Measurements from ENCODE around the gene CBX4. TPM values are rescaled to one million over a fixed set of nuclear protein-coding genes. Genes with fewer than 3 reads are reported as not detected.

Gene CBX4
- total and polyA plus RNA-seq, 5 donors, result 19.8 to 32.6 (median 29.5) TPM

DNA sequence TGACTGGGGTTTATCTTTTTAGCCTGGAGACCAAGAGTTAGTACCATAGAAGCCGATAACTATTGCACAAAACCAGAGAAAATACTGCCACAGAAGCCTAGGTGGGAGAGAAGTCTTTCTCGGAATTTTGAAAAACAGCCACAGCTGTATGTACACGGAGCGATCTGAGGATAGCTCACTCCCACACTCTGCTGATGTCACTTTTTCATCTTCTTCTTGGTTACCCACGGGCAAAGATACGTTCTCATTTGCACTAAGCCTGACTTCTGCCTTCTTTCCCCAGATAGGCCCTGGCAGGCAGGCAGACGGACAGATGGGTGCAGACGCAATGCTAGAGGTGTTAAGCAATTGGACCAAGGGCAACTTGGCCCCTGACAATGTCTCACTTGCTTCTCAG lies 9.1 kb upstream of the CBX4 start:
- Histone ChIP-seq H3K4me3 (ENCODE audit: low read length) (no peak overlapping the region), H3K9me3 (ENCODE audit: control insufficient read depth, low read length) (no peaks in the 10 kb centered on the region), H3K27me3 (ENCODE audit: control insufficient read depth, insufficient read depth) (no peaks in the 10 kb centered on the region), H3K27ac (ENCODE audit: low read length) (no peak overlapping the region), H3K4me1 (ENCODE audit: control insufficient read depth, insufficient read depth, low read length) (no peaks in the 10 kb centered on the region)
- intact Hi-C loops (cut with DNase I), result no loop called here
- no peak for DNase-seq
- ATAC-seq, result no peak
- WGBS, result 82% methylated on average over 8 of the region's 8 CpGs

DNA sequence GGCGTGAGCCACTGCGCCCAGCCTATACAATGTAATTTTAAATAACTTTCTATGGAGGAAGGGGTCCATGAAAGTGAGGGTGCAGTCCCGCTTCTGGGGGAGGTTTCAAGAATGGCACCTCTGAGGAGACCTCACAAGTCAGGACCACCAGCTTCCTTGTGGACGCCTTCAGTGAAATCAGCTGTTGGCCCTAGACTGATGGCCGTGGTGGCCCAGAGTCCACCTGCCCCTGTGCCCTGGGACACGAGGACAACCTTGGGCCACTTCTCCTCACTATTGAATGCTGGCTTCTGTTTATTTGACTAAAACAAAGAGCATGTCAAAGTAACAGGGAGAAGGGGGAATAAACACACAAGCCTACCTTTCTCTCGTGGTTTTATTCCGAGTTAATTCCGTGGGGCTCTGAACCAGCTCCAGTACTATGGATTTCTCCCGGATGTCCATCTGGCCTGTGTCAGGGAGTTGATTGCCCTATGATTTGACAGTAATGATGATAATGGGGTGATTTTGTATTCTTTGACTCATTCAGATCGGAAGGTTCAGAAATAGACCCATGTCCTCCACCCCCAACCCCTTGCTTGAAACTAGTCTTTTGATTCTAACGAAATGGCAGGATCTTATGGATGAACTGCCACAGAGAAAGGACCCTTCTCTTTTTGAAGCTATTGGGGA lies 8.6 kb upstream of the CBX4 start:
- no peak for DNase-seq
- no peak for ATAC-seq
- H3K4me3 ChIP-seq (ENCODE audit: low read length), result no peak overlapping the region
- no peaks in the 10 kb centered on the region for H3K27me3 ChIP-seq (ENCODE audit: control insufficient read depth, insufficient read depth)
- no peak overlapping the region for H3K27ac ChIP-seq (ENCODE audit: low read length)
- no peaks in the 10 kb centered on the region for H3K9me3 ChIP-seq (ENCODE audit: control insufficient read depth, low read length)
- no peaks in the 10 kb centered on the region for H3K4me1 ChIP-seq (ENCODE audit: control insufficient read depth, insufficient read depth, low read length)
- WGBS, result 82% methylated on average over 12 of the region's 12 CpGs
- intact Hi-C loops (cut with DNase I), result no loop called here

GRCh38 chr17:79845601-79845949 lies 6.3 kb upstream of the CBX4 start:
- Histone ChIP-seq H3K4me1 (ENCODE audit: control insufficient read depth, insufficient read depth, low read length) (no peaks in the 10 kb centered on the region), H3K27me3 (ENCODE audit: control insufficient read depth, insufficient read depth) (no peaks in the 10 kb centered on the region), H3K27ac (ENCODE audit: low read length) (no peak overlapping the region), H3K9me3 (ENCODE audit: control insufficient read depth, low read length) (no peaks in the 10 kb centered on the region), H3K4me3 (ENCODE audit: low read length) (no peak overlapping the region)
- 12% methylated on average over 7 of the region's 7 CpGs for WGBS
- DNase-seq (peak in 2 of 3 donors; percentile 43 to 69), ATAC-seq (peak; percentile 32 to 56)
- intact Hi-C loops (cut with DNase I), result no loop called here

- H3K4me1 ChIP-seq (ENCODE audit: control insufficient read depth, insufficient read depth, low read length), result peaks cover 2% of the 10 kb centered on the region
- H3K27me3 ChIP-seq (ENCODE audit: control insufficient read depth, insufficient read depth), result no peaks in the 10 kb centered on the region
- H3K4me3 ChIP-seq (ENCODE audit: low read length), result peak overlapping the region; percentile 69
- ATAC-seq (peak; percentile 61 to 65), DNase-seq (peak; percentile 60 to 87 (median 85))
- H3K27ac ChIP-seq (ENCODE audit: low read length), result peak overlapping the region; percentile 7
- no peaks in the 10 kb centered on the region for H3K9me3 ChIP-seq (ENCODE audit: control insufficient read depth, low read length)
- intact Hi-C loops (cut with DNase I), result loop anchor here in 2 of 4 donors (5.0 kb wide), 2 partner anchors 38 to 147 kb away; no protein-coding TSS in a partner anchor
- 3% methylated on average over 38 of the region's 38 CpGs for WGBS
These were observed 5.8 kb upstream of the CBX4 start for GRCh38 chr17:79844869-79845600.

DNA sequence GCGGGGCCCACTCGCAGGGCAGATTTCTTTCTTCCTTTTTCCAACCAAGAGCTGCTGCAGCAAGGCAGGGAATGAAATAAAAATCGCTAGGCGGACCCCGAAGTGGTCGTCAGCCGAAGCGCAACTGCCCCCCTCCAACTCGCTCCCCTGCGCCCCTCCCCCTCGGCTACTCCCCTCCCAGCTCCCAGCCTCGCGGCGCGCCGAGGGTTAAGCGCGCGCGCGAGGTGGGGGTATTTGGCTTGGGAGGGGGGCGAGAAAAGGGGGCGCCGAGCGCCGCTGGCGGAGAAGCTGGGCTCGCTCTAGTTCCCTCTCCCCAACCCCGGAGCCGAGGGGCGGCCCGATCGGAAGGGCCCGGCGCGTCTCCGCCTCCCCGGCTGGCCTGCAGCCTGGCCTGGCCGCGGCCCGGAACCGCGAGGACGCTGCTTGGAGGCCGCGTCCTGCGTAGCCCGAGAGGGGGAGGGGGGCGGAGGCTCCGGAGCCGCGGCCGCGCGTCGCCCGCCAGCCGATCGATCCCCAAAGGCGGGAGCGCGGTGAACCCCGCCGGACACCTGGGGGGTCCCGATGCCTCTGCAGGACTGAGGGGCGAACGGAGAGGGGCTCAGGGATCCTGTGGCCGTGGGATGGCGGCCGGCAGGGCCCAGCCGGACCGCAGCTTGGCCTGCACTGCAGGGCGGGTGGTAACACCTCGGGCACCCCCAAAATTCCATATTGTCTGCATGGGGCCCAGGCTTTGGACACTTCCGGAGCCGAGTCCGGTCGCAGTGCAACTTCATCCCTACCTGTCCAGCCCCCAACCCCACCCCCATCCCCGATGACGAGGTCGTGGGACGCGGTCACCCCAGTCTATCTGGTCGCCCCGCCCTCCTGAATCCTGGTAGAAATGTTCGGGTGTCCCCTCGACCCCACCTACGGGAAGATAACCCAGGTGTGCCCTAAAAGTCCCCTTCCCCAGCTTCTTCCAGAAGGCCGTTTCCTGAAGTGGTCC lies 4.9 kb upstream of the CBX4 start:
- ATAC-seq (peak; percentile 73 to 75), DNase-seq (peak; percentile 77 to 90 (median 90))
- Histone ChIP-seq H3K4me1 (ENCODE audit: control insufficient read depth, insufficient read depth, low read length) (peaks cover 2% of the 10 kb centered on the region), H3K27ac (ENCODE audit: low read length) (peak overlapping the region; percentile 8), H3K4me3 (ENCODE audit: low read length) (peak overlapping the region; percentile 69), H3K27me3 (ENCODE audit: control insufficient read depth, insufficient read depth) (no peaks in the 10 kb centered on the region), H3K9me3 (ENCODE audit: control insufficient read depth, low read length) (no peaks in the 10 kb centered on the region)
- intact Hi-C loops (cut with DNase I), result loop anchor here in 2 of 4 donors (5.0 kb wide), 2 partner anchors 37 to 148 kb away; no protein-coding TSS in a partner anchor
- under 1% methylated on average over 89 of the region's 89 CpGs for WGBS

DNA sequence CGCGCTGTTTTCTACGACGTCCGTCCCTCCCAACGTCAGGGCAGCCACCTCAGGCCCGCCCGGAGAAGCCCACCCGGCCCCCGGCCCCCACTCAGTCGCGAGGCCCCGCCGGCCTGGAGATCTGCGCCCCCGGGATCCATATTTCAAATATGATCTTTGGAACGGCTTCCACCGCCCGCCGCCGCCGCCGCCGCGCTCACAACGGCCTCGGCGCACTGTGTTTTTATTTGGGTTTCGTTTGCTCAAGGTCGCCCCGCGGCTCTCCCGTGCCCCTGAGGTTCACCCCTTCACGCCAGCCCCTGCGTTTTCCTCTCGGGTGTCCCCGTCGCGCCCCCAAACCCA lies 4.2 kb upstream of the CBX4 start:
- WGBS, result under 1% methylated on average over 39 of the region's 39 CpGs
- H3K4me3 ChIP-seq (ENCODE audit: low read length), result peak overlapping the region; percentile 69
- no peaks in the 10 kb centered on the region for H3K9me3 ChIP-seq (ENCODE audit: control insufficient read depth, low read length)
- ATAC-seq (no peak), DNase-seq (peak in 2 of 3 donors; percentile 26 to 70)
- no peak overlapping the region for H3K27ac ChIP-seq (ENCODE audit: low read length)
- intact Hi-C loops (cut with DNase I), result loop anchor here in 2 of 4 donors (5.0 kb wide), 2 partner anchors 36 to 149 kb away; no protein-coding TSS in a partner anchor
- peaks cover 2% of the 10 kb centered on the region for H3K4me1 ChIP-seq (ENCODE audit: control insufficient read depth, insufficient read depth, low read length)
- no peaks in the 10 kb centered on the region for H3K27me3 ChIP-seq (ENCODE audit: control insufficient read depth, insufficient read depth)

DNA sequence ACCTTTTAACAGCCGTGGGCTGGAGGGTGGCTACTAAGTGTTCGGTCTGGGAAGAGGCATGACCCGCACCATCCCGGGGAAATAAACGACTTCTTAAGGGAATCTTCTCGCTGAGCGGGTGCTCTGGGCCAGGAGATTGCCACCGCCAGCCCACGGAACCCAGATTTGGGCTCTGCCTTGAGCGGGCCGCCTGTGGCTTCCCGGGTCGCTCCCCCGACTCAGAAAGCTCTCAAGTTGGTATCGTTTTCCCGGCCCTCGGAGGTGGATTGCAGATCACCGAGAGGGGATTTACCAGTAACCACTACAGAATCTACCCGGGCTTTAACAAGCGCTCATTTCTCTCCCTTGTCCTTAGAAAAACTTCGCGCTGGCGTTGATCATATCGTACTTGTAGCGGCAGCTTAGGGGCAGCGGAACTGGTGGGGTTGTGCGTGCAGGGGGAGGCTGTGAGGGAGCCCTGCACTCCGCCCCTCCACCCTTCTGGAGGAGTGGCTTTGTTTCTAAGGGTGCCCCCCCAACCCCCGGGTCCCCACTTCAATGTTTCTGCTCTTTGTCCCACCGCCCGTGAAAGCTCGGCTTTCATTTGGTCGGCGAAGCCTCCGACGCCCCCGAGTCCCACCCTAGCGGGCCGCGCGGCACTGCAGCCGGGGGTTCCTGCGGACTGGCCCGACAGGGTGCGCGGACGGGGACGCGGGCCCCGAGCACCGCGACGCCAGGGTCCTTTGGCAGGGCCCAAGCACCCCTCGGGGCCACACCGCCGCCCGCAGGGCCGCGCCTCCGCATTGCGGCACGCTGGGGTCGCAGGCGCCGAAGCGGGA lies 3.6 kb upstream of the CBX4 start:
- Histone ChIP-seq H3K27ac (ENCODE audit: low read length) (no peak overlapping the region), H3K27me3 (ENCODE audit: control insufficient read depth, insufficient read depth) (no peaks in the 10 kb centered on the region), H3K9me3 (ENCODE audit: control insufficient read depth, low read length) (no peaks in the 10 kb centered on the region), H3K4me1 (ENCODE audit: control insufficient read depth, insufficient read depth, low read length) (peaks cover 2% of the 10 kb centered on the region), H3K4me3 (ENCODE audit: low read length) (peak overlapping the region; percentile 69)
- DNase-seq, result peak in 1 of 3 donors; percentile 53
- ATAC-seq, result no peak
- WGBS, result 2% methylated on average over 66 of the region's 66 CpGs
- intact Hi-C loops (cut with DNase I), result loop anchor here in 2 of 4 donors (5.0 kb wide), 2 partner anchors 36 to 149 kb away; no protein-coding TSS in a partner anchor

DNA sequence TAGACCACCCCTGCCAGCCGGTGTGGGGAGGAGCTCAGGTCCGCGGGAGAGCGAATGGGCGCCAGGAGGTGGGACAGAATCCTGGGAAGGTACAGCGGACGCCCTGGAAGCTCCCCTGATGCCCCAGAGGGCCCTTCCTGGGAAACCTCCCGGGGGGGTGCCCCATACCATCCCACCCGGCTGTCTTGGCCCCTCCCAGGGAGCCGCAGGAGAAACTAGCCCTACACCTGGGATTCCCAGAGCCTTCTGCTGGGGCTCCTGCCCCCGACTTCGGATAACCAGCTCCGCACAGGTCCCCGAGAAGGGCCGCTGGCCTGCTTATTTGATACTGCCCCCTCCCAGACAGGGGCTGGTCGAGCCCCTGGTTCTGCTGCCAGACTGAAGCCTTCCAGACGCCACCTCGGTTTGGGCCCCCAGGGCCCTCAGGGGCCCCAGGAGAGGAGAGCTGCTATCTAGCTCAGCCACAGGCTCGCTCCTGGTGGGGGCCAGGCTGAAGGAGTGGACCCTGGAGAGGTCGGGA lies 3.0 kb upstream of the CBX4 start:
- DNase-seq (peak in 1 of 3 donors; percentile 53), ATAC-seq (no peak)
- intact Hi-C loops (cut with DNase I), result loop anchor here in 2 of 4 donors (5.0 kb wide), 2 partner anchors 35 to 150 kb away; no protein-coding TSS in a partner anchor
- peaks cover 2% of the 10 kb centered on the region for H3K4me1 ChIP-seq (ENCODE audit: control insufficient read depth, insufficient read depth, low read length)
- no peak overlapping the region for H3K4me3 ChIP-seq (ENCODE audit: low read length)
- no peaks in the 10 kb centered on the region for H3K9me3 ChIP-seq (ENCODE audit: control insufficient read depth, low read length)
- H3K27me3 ChIP-seq (ENCODE audit: control insufficient read depth, insufficient read depth), result no peaks in the 10 kb centered on the region
- no peak overlapping the region for H3K27ac ChIP-seq (ENCODE audit: low read length)
- WGBS, result 12% methylated on average over 20 of the region's 20 CpGs

DNA sequence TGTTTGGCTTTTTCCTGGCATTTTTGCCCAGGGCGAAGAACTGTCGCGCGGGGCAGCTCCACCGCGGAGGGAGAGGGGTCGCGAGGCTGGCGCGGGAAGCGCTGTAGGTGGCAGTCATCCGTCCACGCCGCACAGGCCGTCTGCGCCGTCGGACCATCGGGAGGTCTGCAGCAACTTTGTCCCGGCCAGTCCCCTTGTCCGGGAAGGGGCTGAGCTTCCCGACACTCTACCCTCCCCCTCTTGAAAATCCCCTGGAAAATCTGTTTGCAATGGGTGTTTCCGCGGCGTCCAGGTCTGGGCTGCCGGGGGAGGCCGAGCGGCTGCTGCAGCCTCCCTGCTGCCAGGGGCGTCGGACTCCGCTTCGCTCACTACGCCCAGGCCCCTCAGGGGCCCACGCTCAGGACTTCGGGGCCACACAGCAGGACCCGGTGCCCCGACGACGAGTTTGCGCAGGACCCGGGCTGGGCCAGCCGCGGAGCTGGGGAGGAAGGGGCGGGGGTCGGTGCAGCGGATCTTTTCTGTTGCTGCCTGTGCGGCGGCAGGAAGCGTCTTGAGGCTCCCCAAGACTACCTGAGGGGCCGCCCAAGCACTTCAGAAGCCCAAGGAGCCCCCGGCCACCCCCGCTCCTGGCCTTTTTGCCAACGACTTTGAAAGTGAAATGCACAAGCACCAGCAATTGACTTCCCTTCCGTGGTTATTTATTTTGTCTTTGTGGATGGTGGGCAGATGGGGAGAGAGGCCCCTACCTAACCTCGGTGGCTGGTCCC lies 2.3 kb upstream of the CBX4 start:
- peak; percentile 21 to 68 (median 56) for DNase-seq
- no peak overlapping the region for H3K4me3 ChIP-seq (ENCODE audit: low read length)

More for the DNA sequence above, 2.3 kb upstream of the CBX4 start:
- no peaks in the 10 kb centered on the region for H3K27me3 ChIP-seq (ENCODE audit: control insufficient read depth, insufficient read depth)
- no peak overlapping the region for H3K27ac ChIP-seq (ENCODE audit: low read length)
- ATAC-seq, result no peak
- H3K4me1 ChIP-seq (ENCODE audit: control insufficient read depth, insufficient read depth, low read length), result peaks cover 7% of the 10 kb centered on the region
- WGBS, result 3% methylated on average over 55 of the region's 55 CpGs
- H3K9me3 ChIP-seq (ENCODE audit: control insufficient read depth, low read length), result no peaks in the 10 kb centered on the region
- intact Hi-C loops (cut with DNase I), result loop anchor here in 2 of 4 donors (5.0 kb wide), 2 partner anchors 34 to 151 kb away; no protein-coding TSS in a partner anchor

Data from right cardiac atrium (tissue), 5 donors.